GM12873 (cell line): ENCODE data around the gene ATG4B.

Experiments used
- TF ChIP-seq, protein P1 (sequence below): IDR thresholded peaks from 2 replicates; pipeline ENCODE4 v1.5.1; 2012; ENCODE audit warnings: low read depth, mild to moderate bottlenecking, moderate library complexity, low read length, control low read depth; ENCODE audit not compliant: insufficient read depth; ENCODE audit errors: missing control alignments

ATG4B gene

GRCh38 chr2:241629762-241630435, 7.6 kb upstream of the ATG4B start:
- TF ChIP-seq, protein P1, sequence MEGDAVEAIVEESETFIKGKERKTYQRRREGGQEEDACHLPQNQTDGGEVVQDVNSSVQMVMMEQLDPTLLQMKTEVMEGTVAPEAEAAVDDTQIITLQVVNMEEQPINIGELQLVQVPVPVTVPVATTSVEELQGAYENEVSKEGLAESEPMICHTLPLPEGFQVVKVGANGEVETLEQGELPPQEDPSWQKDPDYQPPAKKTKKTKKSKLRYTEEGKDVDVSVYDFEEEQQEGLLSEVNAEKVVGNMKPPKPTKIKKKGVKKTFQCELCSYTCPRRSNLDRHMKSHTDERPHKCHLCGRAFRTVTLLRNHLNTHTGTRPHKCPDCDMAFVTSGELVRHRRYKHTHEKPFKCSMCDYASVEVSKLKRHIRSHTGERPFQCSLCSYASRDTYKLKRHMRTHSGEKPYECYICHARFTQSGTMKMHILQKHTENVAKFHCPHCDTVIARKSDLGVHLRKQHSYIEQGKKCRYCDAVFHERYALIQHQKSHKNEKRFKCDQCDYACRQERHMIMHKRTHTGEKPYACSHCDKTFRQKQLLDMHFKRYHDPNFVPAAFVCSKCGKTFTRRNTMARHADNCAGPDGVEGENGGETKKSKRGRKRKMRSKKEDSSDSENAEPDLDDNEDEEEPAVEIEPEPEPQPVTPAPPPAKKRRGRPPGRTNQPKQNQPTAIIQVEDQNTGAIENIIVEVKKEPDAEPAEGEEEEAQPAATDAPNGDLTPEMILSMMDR = no peak

DNA sequence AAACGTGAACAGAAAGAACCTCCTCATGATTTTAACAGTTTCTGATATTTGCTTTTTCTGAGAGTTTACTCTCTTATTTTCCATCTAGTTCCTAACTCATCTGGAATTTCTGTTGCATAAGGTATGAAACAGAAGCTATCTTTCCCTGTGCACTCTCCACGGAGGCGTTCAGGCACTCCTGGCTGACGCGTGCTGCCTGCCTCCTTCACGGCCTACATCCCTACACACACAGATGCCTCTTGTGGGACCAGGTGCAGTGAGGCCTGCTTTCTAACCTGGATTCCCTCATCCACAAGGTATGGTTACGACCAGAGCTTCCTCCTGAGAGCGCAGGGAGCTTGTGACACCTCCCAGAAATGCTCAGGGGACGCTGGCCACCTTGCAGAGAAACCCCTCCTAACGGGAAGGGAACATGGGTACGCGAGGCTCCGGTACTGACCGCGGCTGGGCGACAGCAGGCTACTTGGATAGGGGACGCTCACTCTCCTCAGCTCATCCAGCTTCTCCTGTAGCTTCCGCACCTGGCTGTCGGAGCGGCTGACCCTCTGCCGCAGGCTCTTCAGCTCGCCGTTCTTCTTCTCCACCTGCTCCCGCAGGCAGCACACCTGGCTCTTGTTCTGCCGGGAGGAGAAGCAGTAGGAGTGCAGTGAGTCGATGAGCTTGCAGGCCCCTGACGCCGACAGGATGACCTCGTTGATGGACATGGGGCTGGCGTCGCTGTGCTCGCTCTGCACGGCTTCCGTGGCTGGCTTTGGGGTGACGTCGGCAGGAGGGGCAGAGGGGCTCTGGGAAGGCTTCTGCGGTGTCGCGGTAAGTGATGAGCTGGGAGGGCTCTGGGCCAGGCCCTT, 4.8 kb upstream of the ATG4B start:
- TF ChIP-seq, protein P1 = no peak

GRCh38 chr2:241633561-241633960, 3.9 kb upstream of the ATG4B start:
- TF ChIP-seq, protein P1 = no peak

DNA sequence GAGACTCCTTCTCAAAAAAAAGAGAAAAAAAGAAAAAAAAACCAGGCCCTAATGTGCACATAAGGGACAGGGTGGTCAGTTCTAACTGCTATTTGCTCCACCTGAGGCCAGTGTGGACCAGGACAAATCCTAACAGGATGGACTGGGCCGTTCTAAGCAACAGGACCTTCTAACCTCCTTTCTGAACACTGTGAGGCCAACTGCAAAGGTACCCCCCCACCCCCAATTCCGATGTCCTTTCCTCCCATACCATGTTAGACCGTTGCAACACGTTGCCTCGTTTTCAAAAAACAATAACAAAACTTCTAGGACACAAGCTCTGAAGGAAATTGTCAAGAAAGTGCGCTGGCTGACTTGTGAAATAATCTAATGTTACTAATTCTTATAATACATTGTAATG, 1.7 kb upstream of the ATG4B start:
- TF ChIP-seq, protein P1 = no peak

- TF ChIP-seq, protein P1 = no peak
Observed at GRCh38 chr2:241636182-241637017, 1.1 kb upstream of the ATG4B start.

DNA sequence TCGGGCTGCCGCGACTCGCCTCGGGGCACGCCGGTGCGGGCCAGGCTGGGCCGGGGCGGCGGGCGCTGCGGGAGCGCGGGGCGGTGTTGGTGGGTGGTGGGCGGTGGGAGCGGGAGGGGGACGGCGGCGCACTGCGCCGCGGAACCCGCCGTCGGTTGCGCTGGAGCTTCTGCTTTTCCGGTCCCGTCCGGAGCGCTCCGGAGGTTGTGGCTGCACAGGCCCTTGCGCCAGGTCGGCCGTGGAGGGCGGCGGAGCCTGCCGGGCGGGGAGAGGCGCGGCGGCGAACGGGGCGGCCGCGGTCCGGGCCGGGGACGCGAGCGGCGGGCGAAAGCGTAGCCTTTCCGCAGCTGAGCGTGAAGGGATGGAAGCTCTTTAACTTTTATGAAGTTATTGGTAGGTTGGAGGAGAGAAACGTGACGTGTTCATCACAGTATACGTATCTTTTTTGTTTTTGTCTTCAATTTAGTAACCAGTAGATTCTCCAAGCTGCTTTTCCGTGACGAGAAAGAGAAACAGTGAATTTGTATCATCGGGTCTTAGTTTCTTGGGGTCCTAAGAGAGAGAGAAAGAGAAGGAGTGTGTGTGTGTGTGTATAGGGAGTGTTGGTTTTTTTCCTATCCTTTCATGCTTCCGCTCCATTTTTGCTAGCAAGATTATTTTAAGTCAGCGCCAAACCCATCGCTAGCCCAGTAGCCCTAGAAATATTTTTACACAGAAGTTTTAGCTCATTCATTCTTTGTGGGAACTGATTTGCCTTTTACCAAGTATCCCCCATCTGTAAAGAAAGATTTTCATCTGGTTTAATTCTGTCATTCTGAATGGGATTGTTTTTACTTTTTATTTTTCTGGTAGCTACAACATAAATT, 535 bp downstream of the ATG4B start:
- TF ChIP-seq, protein P1 = no peak
